ENCODE measurements around the gene AKR7A3.
"Not testable (repeated sequence)": the region's sequence is repeated elsewhere in the genome, so short reads cannot be mapped to it uniquely, and the experiment has no call there.

Gene AKR7A3

GRCh38 chr1:19287436-19288185 is 959 bp downstream of the AKR7A3 start:
- DNase-seq: no peak

- not testable (repeated sequence) for DNase-seq
Observed at GRCh38 chr1:19285807-19286206, 2.8 kb downstream of the AKR7A3 start.

DNA sequence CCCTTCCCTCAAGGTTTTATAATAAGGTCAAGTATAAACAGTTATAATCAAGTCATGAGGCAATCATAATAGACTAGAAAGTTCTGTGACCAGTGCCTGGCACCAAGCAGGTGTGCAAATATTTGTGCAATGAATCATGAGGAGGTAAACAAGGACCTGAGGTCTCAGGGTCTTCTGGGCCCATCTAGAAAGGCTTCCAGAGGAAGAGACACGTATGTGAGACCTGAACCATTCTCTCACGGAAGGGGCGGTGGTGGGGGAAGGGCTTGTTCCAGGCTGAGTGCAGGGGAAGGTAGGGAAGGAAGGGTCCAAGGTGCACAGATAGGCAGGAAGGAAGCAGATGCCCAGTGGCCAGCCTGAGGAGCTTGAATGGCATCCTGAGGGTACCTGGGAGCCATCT is 3.2 kb downstream of the AKR7A3 start:
- DNase-seq: not testable (repeated sequence)

- no peak for DNase-seq
Observed at GRCh38 chr1:19284881-19285280, 3.7 kb downstream of the AKR7A3 start.

- DNase-seq: no peak
Observed at GRCh38 chr1:19283891-19284290, 4.7 kb downstream of the AKR7A3 start.

GRCh38 chr1:19274636-19275035 is 13.9 kb downstream of the AKR7A3 start:
- DNase-seq: no peak

- DNase-seq: not testable (repeated sequence)
Observed at GRCh38 chr1:19273844-19274531, 14.6 kb downstream of the AKR7A3 start.

DNA sequence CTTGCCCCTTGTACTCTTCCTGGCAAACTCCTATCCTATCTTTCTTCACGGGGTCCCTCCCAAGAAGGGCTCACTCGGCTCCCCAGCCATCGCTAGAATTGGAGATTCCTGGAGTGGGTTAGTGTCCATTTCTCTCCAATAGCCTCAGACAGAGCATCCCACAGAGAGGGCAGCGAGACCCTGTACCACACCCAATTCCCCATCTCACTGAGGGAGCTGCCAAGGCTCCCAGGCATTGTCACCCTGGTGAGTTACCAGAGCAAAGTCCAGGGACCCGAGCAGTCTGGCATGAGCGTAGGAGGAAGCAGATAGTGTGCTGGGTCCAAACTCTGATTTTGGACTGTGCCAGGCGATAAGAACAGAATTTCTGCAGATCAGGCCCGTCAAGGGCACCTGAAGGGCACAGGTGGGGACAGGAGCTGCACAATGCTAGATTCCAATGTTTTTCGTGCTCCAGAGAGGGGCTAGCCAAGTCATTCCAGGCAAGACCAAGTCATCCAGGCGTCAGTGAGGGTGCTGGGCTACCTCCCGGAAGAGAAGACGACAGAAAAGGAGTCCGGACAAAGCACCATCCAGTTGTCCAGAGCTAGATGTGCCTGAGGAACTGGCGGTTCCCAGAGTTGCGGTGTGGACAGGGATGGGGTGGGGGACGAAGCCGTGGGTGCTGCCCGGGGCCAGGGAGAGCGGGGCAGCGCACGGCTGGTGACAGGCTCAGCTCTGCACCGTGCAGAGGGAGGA is 15.3 kb downstream of the AKR7A3 start:
- DNase-seq: no peak

DNA sequence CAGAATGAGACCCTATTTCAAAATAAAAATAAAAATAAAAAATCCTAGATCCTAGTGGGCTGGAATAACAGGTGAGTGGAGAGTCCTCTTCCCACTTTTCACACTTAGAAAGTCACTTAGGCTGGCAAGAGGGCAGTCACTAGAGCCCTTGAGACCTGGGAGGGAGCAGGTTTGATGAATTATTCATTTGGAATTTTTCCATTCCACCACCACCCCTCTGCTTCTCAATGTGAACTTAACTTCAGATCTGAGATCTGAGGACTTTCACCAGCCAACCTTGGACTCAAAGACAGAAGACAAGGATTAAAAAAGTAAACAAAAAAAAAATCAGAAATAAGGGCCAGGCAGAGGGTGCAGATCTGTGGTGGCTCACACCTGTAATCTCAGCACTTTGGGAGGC is 16.5 kb downstream of the AKR7A3 start:
- DNase-seq: no peak

- DNase-seq: not testable (repeated sequence)
Observed at GRCh38 chr1:19270343-19270730, 18.2 kb downstream of the AKR7A3 start.

DNA sequence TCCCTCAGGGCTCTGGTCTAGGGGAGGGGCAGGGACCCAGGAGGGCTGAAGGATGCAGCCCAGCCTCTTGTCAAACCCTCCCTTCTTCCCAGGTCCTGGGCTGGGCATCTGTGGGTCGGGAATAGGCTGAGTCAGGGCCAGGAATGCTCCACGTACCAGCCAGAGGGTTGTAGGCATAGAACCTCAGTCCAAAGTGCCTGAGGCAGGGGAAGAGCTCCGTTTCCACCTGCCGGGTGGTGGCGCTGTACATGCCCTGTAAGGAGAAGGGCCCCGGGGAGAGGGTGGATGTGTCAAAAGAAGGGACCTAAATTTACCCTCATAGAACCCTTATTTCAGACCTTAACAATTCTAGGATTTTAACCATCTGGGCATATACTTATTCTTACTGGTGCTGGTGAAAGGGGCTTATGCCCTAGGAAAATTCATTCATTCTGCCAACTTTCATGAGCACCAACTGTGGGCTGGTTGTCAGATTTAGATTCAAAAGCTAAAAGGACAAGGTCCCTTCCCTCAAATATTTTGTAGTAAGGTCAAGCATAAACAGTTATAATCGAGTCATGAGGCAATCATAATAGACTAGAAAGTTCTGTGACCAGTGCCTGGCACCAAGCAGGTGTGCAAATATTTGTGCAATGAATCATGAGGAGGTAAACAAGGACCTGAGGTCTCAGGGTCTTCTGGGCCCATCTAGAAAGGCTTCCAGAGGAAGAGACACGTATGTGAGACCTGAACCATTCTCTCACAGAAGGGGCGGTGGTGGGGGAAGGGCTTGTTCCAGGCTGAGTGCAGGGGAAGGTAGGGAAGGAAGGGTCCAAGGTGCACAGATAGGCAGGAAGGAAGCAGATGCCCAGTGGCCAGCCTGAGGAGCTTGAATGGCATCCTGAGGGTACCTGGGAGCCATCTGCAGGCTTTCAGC is 18.9 kb downstream of the AKR7A3 start:
- DNase-seq: not testable (repeated sequence)

DNA sequence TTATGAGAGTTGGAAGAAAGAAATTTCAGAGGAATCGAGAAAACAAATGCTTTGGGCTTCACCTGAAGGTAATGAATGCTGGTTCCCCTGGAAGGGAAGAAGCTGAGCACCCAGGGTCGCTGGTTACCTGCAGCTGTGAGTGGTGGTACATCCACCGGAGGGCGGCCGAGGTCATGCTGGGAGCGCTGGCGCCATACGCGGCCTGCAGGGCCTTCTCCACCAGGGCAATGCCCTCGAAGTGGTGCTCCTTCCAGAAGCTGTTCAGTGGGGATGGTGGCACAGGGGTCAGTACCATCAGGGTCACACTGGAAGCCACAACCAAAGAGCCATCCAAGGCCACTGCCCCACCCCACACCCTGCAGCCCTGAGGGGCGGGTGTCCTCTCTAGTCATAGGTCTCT is 20.1 kb downstream of the AKR7A3 start:
- no peak for DNase-seq

DNA sequence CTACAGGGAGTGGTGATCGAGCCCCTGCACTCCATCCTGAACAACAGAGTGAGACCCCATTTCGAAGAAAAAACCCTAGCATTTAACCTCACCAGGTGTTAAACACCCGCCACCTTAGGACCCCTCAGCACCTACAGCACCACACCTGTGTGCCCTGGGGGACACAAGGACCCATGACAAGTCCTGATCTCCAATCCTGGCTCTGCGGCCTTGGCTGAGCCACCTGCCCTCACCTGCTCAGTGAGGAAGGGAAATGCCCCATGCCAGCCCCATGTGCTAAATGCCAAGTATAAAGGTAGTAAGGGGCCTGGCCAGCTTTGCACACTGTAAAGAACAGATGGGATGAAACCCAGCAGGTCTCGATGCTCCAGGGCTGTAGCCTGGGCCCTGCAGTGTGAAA is 25.8 kb downstream of the AKR7A3 start:
- DNase-seq: no peak

- no peak for DNase-seq
Observed at GRCh38 chr1:19262047-19262446, 26.5 kb downstream of the AKR7A3 start.

DNA sequence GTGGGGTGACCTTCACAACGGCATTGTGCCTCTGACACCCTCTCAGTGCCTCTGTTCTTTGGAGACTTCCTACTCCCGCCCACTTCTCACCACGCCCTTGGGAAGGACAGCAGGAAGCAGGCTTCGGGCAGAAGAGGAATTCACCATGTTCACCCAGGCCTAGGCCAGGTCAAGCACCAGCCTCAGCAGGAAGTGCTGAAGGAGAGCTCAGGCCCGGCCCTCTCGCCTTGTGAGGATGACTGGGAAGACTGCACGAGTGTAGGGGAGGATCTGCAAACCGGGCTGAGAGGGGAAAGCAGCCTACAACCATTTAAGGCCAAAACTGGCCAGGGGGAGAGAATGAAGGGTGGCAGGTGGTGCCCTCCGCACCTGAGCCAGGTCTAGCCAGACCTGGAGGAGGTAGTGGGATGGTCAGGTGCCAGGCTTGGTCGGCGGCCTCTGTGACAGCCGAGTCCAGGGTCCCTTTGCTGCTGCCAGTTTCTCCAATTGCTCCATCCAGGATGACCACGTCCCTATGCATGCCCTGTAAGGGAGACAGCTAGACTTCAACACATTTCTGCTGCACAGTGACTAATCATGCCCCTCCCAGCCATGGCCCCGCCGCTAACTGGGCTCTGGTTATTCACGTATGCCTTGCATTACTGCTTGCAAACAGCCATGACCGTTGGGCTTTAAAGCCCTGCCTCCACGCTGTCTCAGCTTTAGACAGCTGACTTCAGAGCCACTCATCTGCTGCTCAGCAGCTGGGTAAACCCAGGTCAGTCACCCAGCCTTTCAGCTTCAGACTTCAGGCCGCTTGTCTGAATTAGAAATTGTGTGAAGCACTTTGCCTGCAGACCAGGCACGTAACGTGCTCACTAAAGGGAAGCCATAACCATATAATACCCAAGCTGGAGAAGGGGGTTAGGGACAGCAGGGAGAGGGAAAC is 28.1 kb downstream of the AKR7A3 start:
- DNase-seq: no peak

DNA sequence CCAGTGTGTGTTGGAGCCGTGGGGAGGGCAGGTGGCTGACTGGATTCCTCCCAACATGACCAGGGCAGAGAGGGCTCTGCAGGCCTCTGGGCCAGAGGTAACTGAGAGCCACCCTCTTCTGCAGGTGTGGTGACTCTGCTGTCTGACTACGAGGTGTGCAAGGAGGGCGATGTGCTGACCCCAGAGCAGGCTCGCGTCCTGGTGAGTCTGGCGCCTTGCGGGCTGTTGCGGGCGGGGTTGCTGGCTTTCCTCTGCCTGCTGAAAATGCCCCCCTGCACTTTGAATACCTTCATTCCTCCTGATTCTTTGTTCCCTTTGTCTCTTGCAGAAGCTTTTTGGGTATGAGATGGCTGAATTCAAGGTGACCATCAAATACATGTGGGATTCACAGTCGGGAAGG is 30.2 kb downstream of the AKR7A3 start:
- no peak for DNase-seq

DNA sequence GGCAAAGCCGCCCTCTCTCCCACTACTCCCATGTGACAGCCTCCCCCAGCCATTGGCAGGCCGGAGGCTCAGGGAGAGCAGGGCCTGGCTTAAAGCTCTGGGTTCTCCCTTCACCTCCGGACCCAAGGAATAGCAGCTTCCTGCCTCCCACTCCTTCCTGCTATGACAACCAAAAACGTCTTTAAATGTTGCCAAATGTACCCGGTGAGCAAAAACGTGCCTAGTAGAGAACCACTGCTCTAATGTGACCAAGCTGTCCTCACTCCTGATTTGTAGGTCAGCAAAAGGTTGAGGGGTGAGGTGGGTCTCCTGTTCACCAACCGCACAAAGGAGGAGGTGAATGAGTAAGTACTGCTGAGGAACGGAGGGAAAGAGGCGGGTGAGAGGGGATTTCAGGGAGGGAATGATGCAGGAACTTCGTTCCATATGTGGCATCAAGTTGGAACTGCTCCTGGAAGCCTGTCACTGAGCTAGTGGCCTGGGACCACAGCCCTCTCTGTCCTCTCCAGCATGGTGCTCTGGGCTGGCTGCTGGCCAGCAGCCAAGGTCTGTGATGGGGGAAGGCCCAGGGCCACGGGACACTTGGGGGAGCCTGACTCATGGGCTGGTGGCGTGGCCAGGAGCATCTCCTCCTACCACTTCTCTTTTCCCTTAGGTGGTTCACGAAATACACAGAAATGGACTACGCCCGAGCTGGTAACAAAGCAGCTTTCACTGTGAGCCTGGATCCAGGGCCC is 31.2 kb downstream of the AKR7A3 start:
- no peak for DNase-seq

DNA sequence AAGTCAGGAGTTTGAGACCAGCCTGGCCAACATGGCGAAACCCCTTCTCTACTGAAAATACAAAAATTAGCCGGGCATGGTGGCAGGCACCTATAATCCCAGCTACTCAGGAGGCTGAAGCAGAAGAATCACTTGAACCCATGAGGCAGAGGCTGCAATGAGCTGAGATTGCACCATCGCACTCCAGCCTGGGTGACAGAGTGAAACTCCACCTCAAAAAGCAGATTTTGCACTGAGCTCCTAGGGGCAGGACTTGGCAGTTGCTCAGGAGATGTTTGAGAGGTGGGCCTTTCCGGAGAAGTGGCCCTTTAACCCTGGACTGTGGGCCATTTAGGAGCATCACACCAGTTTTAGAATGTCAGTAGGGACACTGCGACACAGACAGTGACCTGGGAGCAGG is 32.3 kb downstream of the AKR7A3 start:
- DNase-seq: not testable (repeated sequence)

DNA sequence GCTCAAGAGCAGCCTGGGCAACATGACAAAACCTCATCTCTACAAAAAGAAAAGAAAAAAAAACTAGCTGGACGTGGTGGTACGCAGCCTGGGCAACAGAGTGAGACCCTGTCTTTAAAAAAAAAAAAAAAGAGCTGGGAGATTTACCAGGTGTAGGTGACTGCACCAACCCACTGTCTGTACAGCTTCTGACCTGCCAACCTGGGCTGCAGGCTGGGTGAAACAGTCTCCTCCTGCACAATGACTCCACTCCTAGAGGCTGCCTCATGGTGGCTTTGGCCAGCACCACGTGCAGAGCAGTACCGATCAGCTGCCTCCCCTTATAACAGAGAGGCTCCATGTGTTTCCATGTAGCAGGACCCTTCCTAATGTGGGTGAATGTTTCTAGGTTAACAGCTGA is 33.3 kb downstream of the AKR7A3 start:
- DNase-seq: no peak

DNA sequence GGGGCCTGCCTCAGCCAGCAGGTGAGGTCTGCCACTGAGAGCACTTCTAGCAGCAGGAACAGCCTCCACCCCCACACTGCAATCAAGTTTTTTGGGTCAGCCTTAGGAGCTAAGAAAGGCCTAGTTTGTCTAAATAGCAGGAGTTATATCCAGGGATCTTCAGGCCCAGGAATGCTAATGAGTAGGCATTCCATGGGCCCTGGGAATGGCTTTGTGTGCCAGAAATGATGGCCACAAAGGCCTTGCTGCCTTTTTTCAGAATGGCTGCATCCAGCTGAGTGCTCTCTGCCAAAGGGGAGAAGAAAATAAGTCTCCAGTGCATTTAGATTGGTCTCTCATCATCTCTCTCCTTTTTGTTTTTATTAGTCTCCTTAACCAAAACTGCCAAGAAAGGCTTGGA is 34.2 kb downstream of the AKR7A3 start:
- no peak for DNase-seq

Data from T-helper 2 cell (primary cell).